K562 (cell line): ENCODE results near the gene TLCD1. TPM values are rescaled to one million over a fixed set of nuclear protein-coding genes. Genes with fewer than 3 reads are reported as not detected.

Experiments
- DNMT1 ChIP-seq: fragments of 450-650 bp; IDR thresholded peaks from 2 replicates; pipeline ENCODE4 v1.6.1; 2016; ENCODE audit warnings: antibody characterized with exemption, mild to moderate bottlenecking
- FOXK1 ChIP-seq: sonication (generic); formaldehyde crosslinking; IDR thresholded peaks from 2 replicates; pipeline ENCODE4 v1.8.0; 2022; ENCODE audit warnings: missing genetic modification reagents, mild to moderate bottlenecking, borderline replicate concordance
- GATAD2B ChIP-seq: fragments of 450-650 bp; IDR thresholded peaks from 2 replicates; pipeline ENCODE4 v1.6.1; 2017; ENCODE audit warnings: mild to moderate bottlenecking, borderline replicate concordance
- HDAC8 ChIP-seq: fragments of 450-650 bp; IDR thresholded peaks from 2 replicates; pipeline ENCODE4 v1.6.1; 2016; ENCODE audit warnings: mild to moderate bottlenecking, missing genetic modification characterization, moderate library complexity, missing compliant biosample characterization
- HDGF ChIP-seq: fragments of 450-650 bp; IDR thresholded peaks from 2 replicates; pipeline ENCODE4 v1.6.1; 2016
- KAT7 ChIP-seq: sonication (generic); formaldehyde crosslinking; IDR thresholded peaks from 2 replicates; pipeline ENCODE4 v1.8.0; 2022; ENCODE audit warnings: missing genetic modification reagents, mild to moderate bottlenecking, borderline replicate concordance
- KDM1A ChIP-seq, 2 experiments: fragments of 450-650 bp; IDR thresholded peaks; 2 replicates each; pipeline ENCODE4 v1.6.1; 2016; ENCODE audit warnings: mild to moderate bottlenecking in 2 of 2
- KLF10 ChIP-seq: fragments of 250-450 bp; sonication (Bioruptor Pico); IDR thresholded peaks from 2 replicates; pipeline ENCODE4 v1.6.1; 2021; ENCODE audit warnings: matching md5 sums
- L3MBTL2 ChIP-seq: fragments of 450-650 bp; IDR thresholded peaks from 2 replicates; pipeline ENCODE4 v1.6.1; 2016; ENCODE audit warnings: mild to moderate bottlenecking, moderate library complexity
- MCM7 ChIP-seq, 2 experiments: fragments of 450-650 bp; IDR thresholded peaks; 2 replicates each; pipeline ENCODE4 v1.6.1; 2016 to 2018
- RAD21 ChIP-seq, 2 experiments: fragments of 250-450 bp in 1 of 2; fragments of 450-650 bp in 1 of 2; sonication (Bioruptor Pico) in 1 of 2; formaldehyde crosslinking in 1 of 2; IDR thresholded peaks in 1 of 2; conservative IDR thresholded peaks in 1 of 2; 2 replicates each; pipeline versions ENCODE4 v1.4.0 to v1.8.0; 2020 to 2022; ENCODE audit warnings: mild to moderate bottlenecking in 2 of 2, moderate library complexity in 1 of 2
- RB1 ChIP-seq: fragments of 450-650 bp; IDR thresholded peaks from 2 replicates; pipeline ENCODE4 v1.6.1; 2017; ENCODE audit warnings: low read depth, mild to moderate bottlenecking
- SMAD4 ChIP-seq: fragments of 250-450 bp; sonication (Bioruptor Pico); conservative IDR thresholded peaks from 2 replicates; pipeline ENCODE4 v1.8.0; 2021; ENCODE audit warnings: inconsistent platforms, mild to moderate bottlenecking, moderate library complexity
- SMARCB1 ChIP-seq: IDR thresholded peaks from 2 replicates; pipeline ENCODE4 v1.6.1; 2011; ENCODE audit warnings: improper control_type of control experiment, low read depth; ENCODE audit not compliant: insufficient read length
- SREBF1 ChIP-seq: fragments of 150-350 bp; IDR thresholded peaks from 2 replicates; pipeline ENCODE4 v1.6.1; 2014; ENCODE audit warnings: antibody characterized with exemption, low read depth, low read length, borderline replicate concordance
- STAG1 ChIP-seq: sonication (generic); formaldehyde crosslinking; IDR thresholded peaks from 2 replicates; pipeline ENCODE4 v1.5.0; 2020; ENCODE audit warnings: missing genetic modification reagents, borderline replicate concordance
- STAT6 ChIP-seq: sonication (generic); formaldehyde crosslinking; IDR thresholded peaks from 2 replicates; pipeline ENCODE4 v1.8.1; 2023; ENCODE audit warnings: mild to moderate bottlenecking, missing genetic modification reagents
- TARDBP ChIP-seq: fragments of 450-650 bp; IDR thresholded peaks from 2 replicates; pipeline ENCODE4 v1.6.1; 2016
- ZKSCAN8 ChIP-seq: fragments of 200-800 bp; sonication (Bioruptor generic); IDR thresholded peaks from 2 replicates; pipeline ENCODE4 v1.6.1; 2016; ENCODE audit warnings: missing genetic modification characterization, missing compliant biosample characterization
- ZNF316 ChIP-seq: fragments of 450-650 bp; IDR thresholded peaks from 2 replicates; pipeline ENCODE4 v1.6.1; 2016
- ZNF41 ChIP-seq: fragments of 250-450 bp; sonication (Bioruptor Pico); conservative IDR thresholded peaks from 2 replicates; pipeline ENCODE4 v1.4.0; 2020; ENCODE audit warnings: mild to moderate bottlenecking
- ZNF551 ChIP-seq: fragments of 250-450 bp; sonication (Bioruptor Pico); IDR thresholded peaks from 2 replicates; pipeline ENCODE4 v1.5.0; 2021; ENCODE audit warnings: mild to moderate bottlenecking, moderate library complexity
- ZNF695 ChIP-seq: fragments of 450-650 bp; formaldehyde crosslinking; IDR thresholded peaks from 2 replicates; pipeline ENCODE4 v1.4.0; 2020; ENCODE audit warnings: mild to moderate bottlenecking, moderate library complexity
- polyA plus RNA-seq, 8 experiments: library from polyadenylated mRNA; depleted of rRNA in 4 of 8; stranded (reverse) in 5 of 8; unstranded in 3 of 8; fragments of >200 nt; fragmentation: Nextera tagmentation in 2 of 8; fragmentation: Illumina TruSeq in 1 of 8; extraction: Ambion mirVana in 2 of 8; extraction: Trizol in 1 of 8; gene quantifications; 2 replicates each; pipeline versions ENCODE4 v1.2.1 to v1.2.3, GENCODE V29; 2011 to 2014; ENCODE audit warnings: inconsistent platforms in 1 of 8, missing spikeins in 1 of 8
- total RNA-seq, 7 experiments: library from RNA; depleted of rRNA in 6 of 7; stranded (reverse); fragments of >200 nt in 6 of 7; fragmentation: Illumina TruSeq in 2 of 7; extraction: Trizol in 2 of 7; gene quantifications; 2 replicates each; pipeline versions ENCODE4 v1.2.1 to v1.2.3, GENCODE V29; 2011 to 2021; ENCODE audit warnings: low replicate concordance in 1 of 7
- TF ChIP-seq, protein P1 (sequence below): sonication (generic); formaldehyde crosslinking; IDR thresholded peaks from 2 replicates; pipeline ENCODE4 v1.8.0; 2023; ENCODE audit warnings: mild to moderate bottlenecking, missing genetic modification reagents
- TF ChIP-seq, protein P2 (sequence below): fragments of 450-650 bp; IDR thresholded peaks from 2 replicates; pipeline ENCODE4 v1.6.1; 2016; ENCODE audit warnings: mild to moderate bottlenecking

Gene TLCD1
- total and polyA plus RNA-seq, 9 of the 15 experiments (the other 6 are each of a cell fraction or from before 2014, with no cell fraction given), result 6.8 to 37.7 (median 21.7) TPM

- TF ChIP-seq ZKSCAN8 (CRISPR knock-in tag) (no peak), DNMT1 (no peak), ZNF41 (CRISPR knock-in tag) (peak; percentile 74), L3MBTL2 (peak; percentile 85; the same call in 1 of the 2 replicates), ZNF695 (CRISPR knock-in tag) (no peak), FOXK1 (no peak), HDAC8 (tag) (no peak), MCM7 (IDR thresholded peaks at IDR 0.05) (no peak), KDM1A (IDR thresholded peaks at IDR 0.05) (no peak), RB1 (peak; percentile 18), GATAD2B (no peak), STAT6 (CRISPR knock-in tag) (no peak), ZNF316 (no peak), KLF10 (CRISPR knock-in tag) (no peak), TARDBP (peak; percentile 92), RAD21 (CRISPR knock-in tag; conservative IDR thresholded peaks at IDR 0.05 in 1 of 2, IDR thresholded peaks at IDR 0.05 in 1 of 2) (no peak), SMARCB1 (no peak), ZNF551 (CRISPR knock-in tag) (no peak), KAT7 (CRISPR knock-in tag) (peak; percentile 62; the same call in 1 of the 2 replicates), STAG1 (CRISPR knock-in tag) (no peak; the same call in 1 of the 2 replicates), SMAD4 (CRISPR knock-in tag) (no peak), SREBF1 (no peak), HDGF (no peak)
- TF ChIP-seq, protein P1, sequence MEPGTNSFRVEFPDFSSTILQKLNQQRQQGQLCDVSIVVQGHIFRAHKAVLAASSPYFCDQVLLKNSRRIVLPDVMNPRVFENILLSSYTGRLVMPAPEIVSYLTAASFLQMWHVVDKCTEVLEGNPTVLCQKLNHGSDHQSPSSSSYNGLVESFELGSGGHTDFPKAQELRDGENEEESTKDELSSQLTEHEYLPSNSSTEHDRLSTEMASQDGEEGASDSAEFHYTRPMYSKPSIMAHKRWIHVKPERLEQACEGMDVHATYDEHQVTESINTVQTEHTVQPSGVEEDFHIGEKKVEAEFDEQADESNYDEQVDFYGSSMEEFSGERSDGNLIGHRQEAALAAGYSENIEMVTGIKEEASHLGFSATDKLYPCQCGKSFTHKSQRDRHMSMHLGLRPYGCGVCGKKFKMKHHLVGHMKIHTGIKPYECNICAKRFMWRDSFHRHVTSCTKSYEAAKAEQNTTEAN (CRISPR knock-in tag), result no peak
- TF ChIP-seq, protein P2, sequence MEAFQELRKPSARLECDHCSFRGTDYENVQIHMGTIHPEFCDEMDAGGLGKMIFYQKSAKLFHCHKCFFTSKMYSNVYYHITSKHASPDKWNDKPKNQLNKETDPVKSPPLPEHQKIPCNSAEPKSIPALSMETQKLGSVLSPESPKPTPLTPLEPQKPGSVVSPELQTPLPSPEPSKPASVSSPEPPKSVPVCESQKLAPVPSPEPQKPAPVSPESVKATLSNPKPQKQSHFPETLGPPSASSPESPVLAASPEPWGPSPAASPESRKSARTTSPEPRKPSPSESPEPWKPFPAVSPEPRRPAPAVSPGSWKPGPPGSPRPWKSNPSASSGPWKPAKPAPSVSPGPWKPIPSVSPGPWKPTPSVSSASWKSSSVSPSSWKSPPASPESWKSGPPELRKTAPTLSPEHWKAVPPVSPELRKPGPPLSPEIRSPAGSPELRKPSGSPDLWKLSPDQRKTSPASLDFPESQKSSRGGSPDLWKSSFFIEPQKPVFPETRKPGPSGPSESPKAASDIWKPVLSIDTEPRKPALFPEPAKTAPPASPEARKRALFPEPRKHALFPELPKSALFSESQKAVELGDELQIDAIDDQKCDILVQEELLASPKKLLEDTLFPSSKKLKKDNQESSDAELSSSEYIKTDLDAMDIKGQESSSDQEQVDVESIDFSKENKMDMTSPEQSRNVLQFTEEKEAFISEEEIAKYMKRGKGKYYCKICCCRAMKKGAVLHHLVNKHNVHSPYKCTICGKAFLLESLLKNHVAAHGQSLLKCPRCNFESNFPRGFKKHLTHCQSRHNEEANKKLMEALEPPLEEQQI, result no peak
Measured at GRCh38 chr17:28744104-28744971, 18.3 kb upstream of the TLCD1 start (continued).
